NCI-H774 (cell line): ENCODE data around the gene GRIN2D.

Source experiments
- DNase-seq: peaks from one replicate; lab custom pipeline; 2025; lab: John Stamatoyannopoulos, UW

The GRIN2D gene

DNA sequence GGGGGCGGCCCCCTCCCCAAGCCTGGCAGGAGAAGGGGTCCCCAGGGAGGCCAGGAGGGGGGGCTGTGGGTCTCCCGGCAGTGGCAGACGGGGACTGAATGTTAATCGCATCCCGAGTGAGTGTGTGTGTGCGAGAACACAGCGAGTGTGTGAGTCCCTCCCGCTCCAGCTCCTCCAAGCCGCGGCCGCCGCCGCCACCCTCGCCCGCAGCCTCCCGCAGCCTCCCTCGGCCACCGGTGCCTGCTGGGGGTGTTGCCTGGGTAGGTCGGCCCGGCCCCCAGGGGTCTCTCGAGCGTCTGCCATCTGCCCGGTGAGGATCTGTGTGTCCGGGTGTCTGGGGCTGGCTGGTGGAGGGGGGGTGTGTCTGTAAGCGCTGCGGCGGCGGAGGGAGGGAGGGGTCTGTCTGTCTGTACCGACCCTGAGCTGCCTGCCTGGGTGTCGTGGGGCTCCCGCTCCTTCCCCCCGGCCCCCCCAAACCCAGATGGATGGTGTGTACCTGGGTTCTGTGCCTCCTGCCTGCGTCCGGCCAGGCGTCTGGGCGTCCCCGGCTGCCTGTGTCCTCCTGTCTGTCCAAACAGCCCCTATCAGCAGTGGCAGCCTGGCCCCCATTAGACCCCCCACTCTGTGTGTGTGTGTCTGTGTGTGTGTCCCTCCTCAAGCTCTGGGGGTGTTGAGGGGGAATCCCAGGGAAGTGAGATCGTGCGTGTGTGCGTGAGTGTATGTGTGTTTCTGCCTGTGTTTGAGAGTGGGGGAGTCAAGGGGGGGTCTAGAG is at the start of gene GRIN2D:
Gene GRIN2D, plus strand, starts transcription at position 110 of the 772 bp plus-strand sequence. CDS start 4,725 bp downstream, outside the sequence.
- no peak for DNase-seq

DNA sequence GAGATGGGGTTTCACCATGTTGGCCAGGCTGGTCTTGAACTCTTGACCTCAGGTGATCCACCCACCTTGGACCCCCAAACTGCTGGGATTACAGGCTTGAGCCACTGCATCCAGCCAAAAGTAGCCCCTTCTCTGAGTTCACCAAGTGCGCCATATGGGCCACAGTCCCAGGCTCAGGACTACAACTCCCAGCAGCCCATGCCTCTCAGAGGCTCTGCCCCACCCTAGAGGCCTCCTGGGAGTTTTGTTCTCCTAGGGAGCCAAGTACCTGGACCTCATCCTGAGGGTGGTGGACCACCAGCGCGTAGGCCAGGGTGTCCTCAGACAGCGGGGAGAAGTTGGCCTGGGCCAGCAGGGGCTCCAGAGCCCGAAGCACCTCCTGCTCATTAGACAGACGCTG is 48.6 kb upstream of the GRIN2D start:
- DNase-seq: no peak

DNA sequence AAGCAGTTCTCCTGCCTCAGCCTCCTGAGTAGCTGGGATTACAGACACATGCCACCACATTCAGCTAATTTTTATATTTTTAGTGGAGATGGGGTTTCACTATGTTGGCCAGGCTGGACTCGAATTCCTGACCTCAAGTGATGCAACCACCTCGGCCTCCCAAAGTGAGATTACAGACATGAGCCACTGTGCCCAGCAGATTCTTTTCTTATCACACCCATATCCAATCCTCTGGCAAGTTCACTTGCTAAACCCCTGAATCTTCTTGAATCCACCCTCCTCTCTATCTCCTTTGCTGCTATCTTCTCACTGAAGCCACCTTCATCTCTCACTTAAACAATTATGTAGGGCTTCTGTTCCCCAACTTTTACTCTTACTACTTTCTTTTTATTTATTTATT is 47.3 kb upstream of the GRIN2D start:
- no peak for DNase-seq

DNA sequence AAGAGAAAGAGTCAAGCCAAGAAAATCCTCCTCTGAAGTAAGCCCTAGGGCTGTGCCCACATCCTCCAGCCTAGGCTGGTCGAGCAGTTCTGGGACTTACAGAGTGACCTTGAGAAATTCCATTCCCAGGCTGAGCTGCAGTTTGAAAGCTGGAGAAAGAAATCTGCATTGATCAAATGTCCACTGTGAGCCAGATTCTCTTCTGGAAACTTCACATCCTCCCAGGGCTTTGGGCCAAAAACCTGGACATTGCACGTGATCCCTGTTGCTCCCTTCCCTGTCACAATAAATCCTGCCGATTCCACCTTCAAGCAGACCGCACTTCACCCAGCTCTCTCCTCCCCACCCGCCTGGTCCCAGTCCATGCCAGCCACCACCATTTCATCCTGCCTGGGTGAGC is 45.4 kb upstream of the GRIN2D start:
- DNase-seq: no peak

DNA sequence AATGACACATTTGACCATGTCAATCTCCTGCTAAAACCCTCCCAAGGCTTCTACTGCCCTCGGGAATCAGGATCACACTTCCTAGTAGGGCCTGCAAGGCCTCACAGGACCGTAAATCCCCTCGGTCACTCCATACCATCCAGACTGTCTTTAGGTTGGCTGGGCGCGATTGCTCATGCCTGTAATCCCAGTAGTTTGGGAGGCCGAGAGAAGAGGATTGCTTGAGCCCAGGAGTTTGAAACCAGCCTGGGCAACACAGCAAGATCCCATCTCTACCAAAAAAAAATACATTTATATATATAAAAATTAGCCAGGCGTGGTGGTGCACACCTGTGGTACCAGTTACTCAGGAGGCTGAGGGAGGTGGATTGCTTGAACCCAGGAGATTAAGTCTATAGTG is 44.7 kb upstream of the GRIN2D start:
- DNase-seq: no peak

DNA sequence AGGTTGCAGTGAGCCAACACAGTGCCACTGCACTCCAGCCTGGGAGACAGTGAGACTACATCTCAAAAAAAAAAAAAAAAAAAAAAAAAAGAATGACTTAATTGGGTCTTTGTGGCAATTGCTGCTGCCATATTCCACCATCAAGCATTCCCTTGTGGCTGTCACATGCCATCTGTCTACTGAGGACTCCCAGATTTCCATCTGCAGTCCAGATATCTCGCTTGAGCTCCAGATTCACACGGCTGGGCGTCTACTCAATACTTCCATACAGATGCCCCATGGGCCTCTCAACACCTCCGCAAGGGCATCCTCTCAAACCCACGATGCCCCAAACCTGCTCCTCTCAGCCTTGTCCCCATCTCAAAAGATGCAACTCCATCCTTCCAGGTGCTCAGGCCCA is 42.6 kb upstream of the GRIN2D start:
- no peak for DNase-seq

DNA sequence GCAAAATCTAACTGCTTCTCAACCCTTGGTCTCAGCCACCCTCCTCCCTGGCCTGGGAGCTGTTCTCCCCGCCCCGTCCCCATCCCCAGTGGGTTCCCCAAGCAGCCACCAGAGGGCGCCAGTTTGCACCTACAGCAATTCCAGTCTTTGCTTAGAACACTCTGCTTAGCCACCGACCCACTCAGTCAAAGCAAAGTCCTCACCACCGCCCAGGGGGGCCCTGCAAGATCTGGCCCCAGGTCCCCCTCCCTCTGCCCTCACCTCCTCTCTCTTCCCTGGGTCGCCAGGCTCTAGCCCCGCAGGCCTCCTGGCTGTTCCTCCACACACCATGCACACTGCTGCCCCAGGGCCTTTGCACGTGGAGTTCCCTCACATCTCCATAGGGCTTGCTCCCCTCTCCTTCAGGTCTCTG is 42.1 kb upstream of the GRIN2D start:
- DNase-seq: peak; percentile 50

DNA sequence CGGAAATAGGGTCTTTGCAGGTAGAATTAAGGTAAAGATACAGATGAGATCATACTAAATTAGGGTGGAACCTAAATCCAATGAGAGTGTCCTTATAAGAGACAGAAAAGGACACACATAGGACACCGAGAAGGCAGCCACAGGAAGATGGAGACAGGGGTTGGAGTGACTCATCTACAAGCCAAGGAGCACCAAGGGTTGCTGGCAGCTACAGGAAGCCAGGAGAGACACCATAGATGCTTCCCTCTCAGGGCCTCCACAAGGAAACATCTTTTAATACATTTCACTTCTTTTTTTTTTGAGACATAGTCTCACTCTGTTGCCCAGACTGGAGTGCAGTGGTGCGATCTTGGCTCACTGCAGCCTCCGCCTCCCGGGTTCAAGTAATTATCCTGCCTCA is 39.8 kb upstream of the GRIN2D start:
- DNase-seq: no peak

DNA sequence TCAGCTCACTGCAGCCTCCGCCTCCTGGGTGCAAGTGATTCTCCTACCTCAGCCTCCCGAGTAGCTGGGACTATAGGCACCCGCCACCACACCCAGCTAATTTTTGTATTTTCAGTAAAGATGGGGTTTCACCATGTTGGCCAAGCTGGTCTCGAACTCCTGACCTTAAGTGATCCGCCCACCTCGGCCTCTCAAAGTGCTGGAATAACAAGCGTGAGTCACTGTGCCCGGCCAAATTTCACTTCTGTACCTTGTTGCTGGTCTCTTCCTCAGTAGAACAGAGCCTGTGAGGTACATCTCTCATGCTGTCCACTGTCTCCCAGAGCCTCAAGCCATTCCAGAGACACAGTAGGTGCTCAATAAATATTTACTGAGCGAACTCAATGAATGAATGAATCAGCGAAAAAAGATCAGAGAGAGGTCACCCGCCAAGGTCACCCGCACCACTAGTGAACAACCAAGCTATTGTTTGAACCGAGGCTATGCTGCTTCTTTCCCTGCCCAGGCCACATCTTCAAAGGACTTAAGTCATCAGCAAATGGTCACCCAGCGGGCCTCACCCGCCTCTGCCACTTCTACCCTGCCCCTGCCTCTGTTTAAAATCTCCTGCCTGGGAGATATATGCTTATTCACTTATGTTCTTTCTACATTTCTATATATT is 39.0 kb upstream of the GRIN2D start:
- DNase-seq: no peak

DNA sequence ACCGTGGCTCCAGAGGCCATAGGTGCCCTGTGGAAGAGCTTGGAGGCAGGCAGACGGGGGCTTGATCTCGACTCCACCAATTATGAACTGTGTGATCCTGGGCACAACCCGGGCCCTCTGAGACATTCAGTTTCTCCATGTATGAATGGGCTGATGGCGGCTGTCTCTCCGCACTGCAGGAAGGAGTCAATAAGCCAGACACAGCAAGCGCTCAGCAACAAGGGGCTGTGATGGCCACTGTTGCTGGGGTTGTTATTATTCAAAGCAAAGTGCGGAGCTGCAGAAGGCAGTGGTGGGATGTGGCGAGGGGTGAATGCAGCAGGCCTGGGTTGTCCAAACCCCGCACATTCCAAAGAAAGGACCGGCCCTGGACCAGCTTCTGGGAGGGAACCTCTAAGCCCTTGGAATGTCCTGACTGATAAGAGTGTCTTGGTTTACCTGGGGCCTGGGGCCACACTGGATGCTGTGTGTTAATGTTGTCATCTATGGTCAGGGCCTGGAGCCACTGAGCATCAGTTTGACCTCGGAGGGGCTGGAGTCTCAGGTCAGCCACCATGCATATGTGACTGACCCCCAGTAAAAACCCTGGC is 38.0 kb upstream of the GRIN2D start:
- no peak for DNase-seq

DNA sequence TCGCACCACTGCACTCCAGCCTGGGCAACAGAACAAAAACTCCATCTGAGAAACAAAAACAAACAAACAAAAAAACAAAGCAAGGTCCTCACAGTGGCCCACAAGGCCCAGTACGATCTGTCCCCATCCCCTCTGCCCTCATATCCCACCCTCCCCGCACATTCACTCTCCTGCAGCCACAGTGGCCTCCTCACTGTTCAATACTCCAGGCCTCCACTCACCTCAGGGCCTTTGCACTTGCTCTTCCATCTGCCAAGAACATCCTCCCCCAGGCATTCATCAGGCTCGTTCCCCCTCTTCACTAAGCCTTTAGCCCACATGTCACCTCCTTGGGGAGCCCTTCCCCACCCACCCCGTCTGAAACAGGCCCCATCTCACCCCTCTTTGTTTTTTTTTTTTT is 34.3 kb upstream of the GRIN2D start:
- no peak for DNase-seq

DNA sequence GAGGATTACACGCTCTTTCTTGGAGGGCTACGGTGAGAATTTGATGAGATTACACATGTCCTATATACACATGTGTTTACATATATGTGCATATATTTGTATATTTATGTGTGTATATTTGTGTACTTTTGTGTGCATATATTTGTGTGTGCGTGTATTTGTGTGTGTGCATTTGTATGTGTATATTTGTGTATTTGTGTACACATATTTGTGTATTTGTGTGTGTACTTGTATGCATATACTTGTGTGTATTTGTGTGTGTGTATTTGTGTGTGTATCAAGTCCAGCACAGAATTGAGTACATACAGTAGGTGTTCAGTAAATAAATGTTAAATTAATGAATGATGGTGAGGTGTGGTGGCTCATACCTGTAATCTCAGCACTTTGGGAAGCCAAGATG is 31.6 kb upstream of the GRIN2D start:
- DNase-seq: no peak

DNA sequence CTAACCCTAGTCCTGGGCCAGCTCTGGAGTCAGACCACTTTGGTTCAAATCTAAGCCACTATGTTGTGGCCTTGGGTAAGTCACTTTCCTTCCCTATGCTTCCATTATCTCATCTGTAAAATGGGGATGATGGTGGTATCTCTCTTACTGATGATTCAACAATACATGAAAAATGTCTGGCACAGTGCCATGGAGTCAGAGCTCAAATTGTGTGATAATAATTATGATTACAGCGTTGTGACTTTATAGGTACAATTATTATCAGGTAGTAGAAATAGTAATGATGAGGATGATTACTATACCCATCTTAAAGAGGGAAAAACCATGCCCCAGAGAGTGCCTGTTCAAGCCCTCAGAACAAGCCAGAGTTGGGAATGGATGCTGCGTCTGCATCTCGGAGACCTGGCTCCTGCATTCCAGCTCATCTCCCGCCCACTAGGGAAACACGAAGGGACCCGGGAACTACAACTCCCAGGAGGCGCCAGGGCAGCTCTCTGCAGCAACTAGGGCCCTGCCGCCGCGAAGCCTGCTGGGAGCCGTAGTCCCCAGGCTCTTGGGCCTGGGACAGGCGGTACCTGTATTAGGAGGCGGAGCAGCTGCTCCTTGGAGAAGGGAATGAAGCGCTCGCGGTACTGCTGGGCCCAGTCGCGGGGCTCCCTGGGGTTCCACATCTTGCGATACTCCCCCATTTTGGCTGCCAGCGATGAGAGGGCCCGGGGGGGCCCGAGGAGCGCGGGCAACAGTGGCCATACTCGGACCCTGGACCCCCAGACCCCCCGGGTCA is 30.6 kb upstream of the GRIN2D start:
- DNase-seq: peak; percentile 96

DNA sequence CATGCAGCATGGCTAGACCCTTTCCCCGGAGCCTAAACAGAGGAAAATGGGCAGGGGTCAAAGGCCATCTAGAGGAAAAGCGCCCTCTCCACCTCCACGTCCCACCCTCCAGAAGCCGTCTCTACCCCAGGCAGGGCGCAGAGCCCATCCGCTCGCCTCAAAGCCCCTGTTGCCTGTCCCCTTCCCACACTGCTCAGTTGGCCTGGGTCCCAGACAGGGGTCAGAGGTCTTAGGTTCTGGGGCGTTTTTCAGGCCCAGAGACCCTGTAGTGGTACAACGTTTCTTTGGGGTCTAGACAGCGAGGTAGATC is 30.0 kb upstream of the GRIN2D start:
- DNase-seq: no peak

DNA sequence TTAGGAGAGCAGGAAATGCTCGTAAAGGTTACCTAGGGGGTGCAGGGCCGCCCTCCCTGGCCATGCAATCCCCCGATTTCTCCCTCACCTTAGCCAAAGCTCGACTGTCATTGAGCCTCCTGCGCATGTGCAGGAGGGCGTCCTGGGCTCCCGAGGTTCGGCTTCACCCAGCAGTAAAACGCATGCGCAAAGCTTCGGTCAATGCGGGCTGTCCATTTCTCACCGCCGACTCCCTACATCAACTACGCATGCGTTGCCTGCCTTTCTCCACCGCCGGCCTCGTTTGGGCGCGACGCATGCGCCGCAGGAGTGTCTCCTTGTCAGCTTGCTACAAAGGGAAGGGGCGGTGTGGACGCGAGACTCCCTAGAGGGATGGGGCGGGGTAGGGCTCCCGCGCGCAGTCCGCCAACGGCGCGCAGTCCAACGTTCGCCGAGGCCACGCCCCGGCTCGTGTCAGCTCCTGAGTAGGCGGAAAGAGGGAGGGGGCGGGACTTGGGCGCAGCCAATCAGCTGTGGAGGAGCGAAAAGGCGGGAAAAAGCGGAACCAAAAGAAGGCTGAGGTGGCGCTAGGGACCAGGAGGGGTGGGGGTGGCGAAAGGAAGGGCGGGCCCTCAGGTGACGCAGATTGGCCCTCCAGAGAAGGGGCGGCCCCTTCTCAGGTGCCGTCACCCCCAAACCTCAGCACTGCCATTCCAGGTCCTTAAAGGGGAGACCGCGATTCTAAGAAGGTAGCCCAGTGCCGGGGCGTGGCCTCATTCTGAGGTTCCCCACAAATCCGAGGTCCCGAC is 29.5 kb upstream of the GRIN2D start, which contains the start of the genes SYNGR4 and TMEM143:
Gene SYNGR4, plus strand, starts transcription at position 558 of the 788 bp plus-strand sequence. CDS start 1,476 bp downstream, outside the sequence.
Gene TMEM143, minus strand, starts transcription at position 131 of the 788 bp plus-strand sequence. Its CDS starts 20 bp downstream, at position 111.
- DNase-seq: peak; percentile 100

DNA sequence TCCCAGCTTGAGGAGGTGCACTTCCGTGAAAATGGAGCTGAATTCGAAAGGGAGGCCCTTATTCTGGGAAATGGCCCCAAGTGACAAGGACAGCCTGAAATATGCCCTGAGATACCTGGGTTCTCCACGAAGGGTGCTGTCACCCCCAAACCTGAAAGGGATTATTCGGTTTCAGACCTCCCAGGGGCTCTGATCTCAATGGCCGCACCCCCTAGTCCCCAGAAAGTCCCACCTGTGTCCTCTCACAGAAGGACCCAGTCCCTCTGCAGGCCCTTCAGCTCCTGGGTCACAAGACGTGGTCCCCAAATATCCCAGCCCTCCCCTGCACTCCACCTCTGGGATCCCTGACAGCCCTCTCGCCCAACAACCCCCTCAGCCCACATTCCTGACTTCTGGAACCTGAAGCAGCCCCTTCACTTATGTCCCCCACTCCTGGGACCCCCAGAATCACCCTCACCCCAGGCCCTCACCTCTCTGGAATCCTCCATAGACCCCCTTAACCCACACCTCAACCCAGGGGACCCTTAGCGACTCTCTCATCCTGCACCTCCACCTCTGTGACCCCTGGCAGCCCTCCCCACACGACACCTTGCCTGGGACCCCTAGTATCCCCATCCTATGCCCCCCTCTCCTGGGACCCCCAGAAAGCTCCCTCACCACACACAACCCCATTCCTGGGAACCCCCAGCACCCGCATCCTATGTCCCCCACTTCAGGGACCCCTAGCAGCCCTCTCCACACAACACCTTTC is 28.7 kb upstream of the GRIN2D start:
- DNase-seq: no peak

DNA sequence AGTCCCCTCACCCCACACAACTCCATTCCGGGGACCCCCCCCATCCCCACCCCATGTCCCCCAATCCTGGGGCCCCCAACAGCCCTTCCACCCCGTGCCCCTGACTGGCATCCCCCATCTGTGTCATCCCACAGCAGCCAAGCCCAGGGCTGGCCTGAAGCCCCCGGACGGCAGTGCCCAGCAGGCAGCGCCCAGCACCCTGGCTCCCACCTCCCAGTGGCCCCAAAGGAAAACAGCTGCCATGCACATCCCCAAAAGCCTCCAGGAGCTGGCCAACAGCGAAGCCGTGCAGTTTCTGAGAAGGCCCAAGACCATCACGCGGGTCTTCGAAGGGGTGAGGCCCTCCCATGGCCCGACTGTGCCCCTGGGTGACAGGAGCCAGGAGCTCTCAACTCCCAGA is 27.9 kb upstream of the GRIN2D start:
- DNase-seq: no peak

DNA sequence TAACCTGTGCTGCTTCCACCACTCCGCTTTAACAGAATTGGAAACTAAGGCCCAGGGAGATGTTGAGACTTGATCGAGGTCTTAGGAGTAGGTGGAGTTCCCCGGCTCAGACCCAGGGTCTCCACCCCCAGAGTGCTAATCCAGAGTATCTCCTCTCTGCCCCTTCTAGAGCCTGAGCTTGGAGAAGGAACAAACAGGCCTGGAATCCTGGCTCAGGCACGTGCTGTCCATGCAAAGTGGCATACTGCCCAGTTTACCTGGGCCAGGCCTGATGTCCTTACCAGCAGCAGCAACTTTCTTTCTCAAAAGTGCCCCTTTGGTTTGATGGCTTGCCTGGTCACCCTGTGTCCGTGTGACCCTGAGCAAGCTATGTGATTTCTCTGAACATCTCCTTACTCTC is 25.6 kb upstream of the GRIN2D start:
- DNase-seq: no peak

DNA sequence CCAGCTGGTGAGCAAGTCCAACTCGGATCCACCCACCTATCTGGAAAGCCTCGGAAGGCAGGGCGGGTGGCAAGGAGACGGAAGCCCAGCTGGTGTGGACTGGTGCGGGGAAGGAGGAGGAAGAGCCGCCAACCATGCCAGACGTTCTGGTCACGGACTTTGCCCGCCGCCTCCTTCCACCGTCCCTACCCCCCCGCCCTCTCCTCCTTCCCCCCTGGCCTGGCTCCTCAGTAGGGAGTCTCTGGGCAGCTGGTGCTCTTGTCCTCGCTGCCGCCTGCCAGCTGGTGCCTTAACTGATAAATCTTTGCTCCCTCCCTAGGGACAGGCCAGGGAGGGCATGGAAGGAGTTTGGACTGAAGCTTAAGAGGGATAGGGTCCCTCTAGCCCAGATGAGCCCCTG is 24.5 kb upstream of the GRIN2D start:
- DNase-seq: peak; percentile 15

DNA sequence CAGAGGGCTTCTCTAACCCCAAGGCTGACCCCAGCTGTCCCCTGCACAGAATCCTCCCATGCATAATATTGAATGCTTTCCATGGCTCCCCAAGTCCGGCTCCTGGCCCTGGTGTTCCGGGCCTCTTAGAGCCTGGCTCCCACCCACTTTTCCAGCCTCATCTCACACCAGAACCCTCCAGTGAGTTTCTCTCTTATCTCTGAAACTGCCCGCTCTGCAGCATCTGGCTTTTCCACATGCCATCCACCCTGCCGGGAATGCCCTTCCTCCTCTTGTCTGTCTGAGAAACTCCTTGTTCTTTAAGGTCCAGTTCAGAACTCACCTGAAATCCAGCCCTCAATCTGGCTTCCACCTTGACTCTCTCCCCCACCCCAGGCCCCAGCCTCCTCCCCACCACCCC is 22.5 kb upstream of the GRIN2D start:
- DNase-seq: no peak

DNA sequence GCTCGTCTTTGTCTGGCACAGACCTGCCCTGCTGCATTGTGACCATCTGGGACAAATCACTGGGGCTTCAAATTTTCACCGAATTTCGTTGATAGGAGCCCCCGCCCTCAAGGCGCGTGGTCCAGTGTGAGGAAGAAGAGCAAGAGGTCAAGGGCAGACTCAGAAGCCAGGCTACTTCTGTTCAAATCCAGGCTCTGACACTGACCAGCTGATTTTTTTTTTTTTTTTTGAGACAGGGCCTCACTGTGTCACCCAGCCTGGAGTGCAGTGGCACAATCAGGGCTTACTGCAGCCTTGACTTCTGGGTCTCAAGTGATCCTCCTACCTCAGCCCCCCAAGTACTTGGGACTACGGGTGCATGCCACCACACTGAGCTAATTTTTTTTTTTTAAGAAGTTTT is 22.1 kb upstream of the GRIN2D start:
- DNase-seq: no peak
